Spinal cord (tissue), 10 donors: Measurements from ENCODE around the gene FCGR2B. TPM values are rescaled to one million over a fixed set of nuclear protein-coding genes. Genes with fewer than 3 reads are reported as not detected.
A peak's percentile ranks its signal among the peaks of the same experiment; 100 is the strongest.
"Not testable (repeated sequence)": the region's sequence is repeated elsewhere in the genome, so short reads cannot be mapped to it uniquely, and the experiment has no call there.

Experiments
- DNase-seq, 6 donors: peaks; one replicate each; pipeline versions ENCODE4 v3.0.0 to v3.0.0-alpha.2; 2013 to 2015; ENCODE audit warnings: low spot score in 6 of 6, low read depth in 4 of 6
- H3K27ac ChIP-seq: one replicate; pipeline ENCODE4 v1.5.1; 2013; ENCODE audit warnings: low read depth, low read length, control low read depth
- H3K27me3 ChIP-seq: one replicate; pipeline ENCODE4 v1.6.1; 2013; ENCODE audit warnings: low read length; ENCODE audit not compliant: control insufficient read depth, insufficient read depth
- H3K36me3 ChIP-seq: one replicate; pipeline ENCODE4 v1.6.1; 2013; ENCODE audit warnings: low read length; ENCODE audit not compliant: control insufficient read depth, insufficient read depth
- H3K4me1 ChIP-seq: one replicate; pipeline ENCODE4 v1.6.1; 2013; ENCODE audit warnings: low read length; ENCODE audit not compliant: control insufficient read depth, insufficient read depth
- H3K4me3 ChIP-seq: one replicate; pipeline ENCODE4 v1.5.1; 2013; ENCODE audit warnings: low read depth, low read length, control low read depth
- H3K9me3 ChIP-seq: one replicate; pipeline ENCODE4 v1.6.1; 2013; ENCODE audit warnings: low read length; ENCODE audit not compliant: control insufficient read depth, insufficient read depth
- WGBS: methylation state at CpG from one replicate; pipeline ENCODE4 v1.1.5; 2013; ENCODE audit warnings: missing lambda C conversion rate; ENCODE audit not compliant: insufficient coverage; 5-methylcytosine and 5-hydroxymethylcytosine counted together
- polyA plus RNA-seq, 2 donors: library from polyadenylated mRNA; unstranded; fragments of 120-200 nt; gene quantifications; one replicate each; pipeline ENCODE4 v1.2.1, GENCODE V29; 2013; ENCODE audit not compliant: insufficient read length in 2 of 2
- total RNA-seq, 2 donors: library from RNA; depleted of rRNA in 1 of 2; stranded (reverse); fragments of 120-200 nt in 1 of 2; fragments of >200 nt in 1 of 2; gene quantifications; one replicate each; pipeline versions ENCODE4 v1.2.3 to v1.2.4, GENCODE V29; 2013 to 2014
- donor health status: healthy.

Gene FCGR2B
- total and polyA plus RNA-seq, 4 donors, result 0.20 to 1.5 (median 1.1) TPM; not detected in 1

GRCh38 chr1:161719325-161719611 lies 56.3 kb downstream of the FCGR2B start:
- peaks cover 4% of the 10 kb centered on the region for H3K27me3 ChIP-seq
- no peaks in the 10 kb centered on the region for H3K36me3 ChIP-seq
- H3K4me3 ChIP-seq, result no peak overlapping the region
- no peak overlapping the region for H3K27ac ChIP-seq
- no peaks in the 10 kb centered on the region for H3K9me3 ChIP-seq
- no peak for DNase-seq
- H3K4me1 ChIP-seq, result no peaks in the 10 kb centered on the region
- 100% methylated on average over 1 of the region's 1 CpG for WGBS

GRCh38 chr1:161720422-161720821 lies 57.5 kb downstream of the FCGR2B start:
- no peak for DNase-seq
- peaks cover 4% of the 10 kb centered on the region for H3K4me1 ChIP-seq
- no peak overlapping the region for H3K27ac ChIP-seq
- WGBS, result no CpG with 5 or more reads among the region's 1 CpG
- H3K36me3 ChIP-seq, result no peaks in the 10 kb centered on the region
- H3K27me3 ChIP-seq, result peaks cover 4% of the 10 kb centered on the region
- no peak overlapping the region for H3K4me3 ChIP-seq
- no peaks in the 10 kb centered on the region for H3K9me3 ChIP-seq

GRCh38 chr1:161720956-161721737 lies 58.2 kb downstream of the FCGR2B start, which contains the start of gene FCRLB:
Gene FCRLB (plus strand): TSS chr1:161721544. CDS start chr1:161722673, 1,129 bp downstream.
- H3K4me3 ChIP-seq, result no peak within 1 kb of the TSS

GRCh38 chr1:161721738-161722343 lies 58.9 kb downstream of the FCGR2B start:
- Histone ChIP-seq H3K27ac (no peak overlapping the region), H3K9me3 (no peaks in the 10 kb centered on the region), H3K4me3 (no peak overlapping the region), H3K27me3 (peaks cover 4% of the 10 kb centered on the region), H3K4me1 (peaks cover 14% of the 10 kb centered on the region), H3K36me3 (no peaks in the 10 kb centered on the region)
- 79% methylated on average over 8 of the region's 8 CpGs for WGBS
- DNase-seq, result no peak

More at GRCh38 chr1:161720956-161721737, 58.2 kb downstream of the FCGR2B start, which contains the start of gene FCRLB:
- Histone ChIP-seq H3K4me1 (peaks cover 11% of the 10 kb centered on the region), H3K9me3 (no peaks in the 10 kb centered on the region), H3K27me3 (peaks cover 4% of the 10 kb centered on the region), H3K27ac (no peak within 1 kb of the TSS), H3K36me3 (no peaks in the 10 kb centered on the region)
- no peak for DNase-seq
- WGBS, result 100% methylated on average over 1 of the region's 4 CpGs

GRCh38 chr1:161722406-161722805 lies 59.5 kb downstream of the FCGR2B start:
- Histone ChIP-seq H3K4me3 (no peak overlapping the region), H3K36me3 (no peaks in the 10 kb centered on the region), H3K27ac (no peak overlapping the region), H3K9me3 (no peaks in the 10 kb centered on the region), H3K4me1 (peaks cover 17% of the 10 kb centered on the region), H3K27me3 (peaks cover 4% of the 10 kb centered on the region)
- WGBS, result 100% methylated on average over 1 of the region's 1 CpG
- DNase-seq, result no peak

- Histone ChIP-seq H3K9me3 (no peaks in the 10 kb centered on the region), H3K27me3 (peaks cover 4% of the 10 kb centered on the region), H3K36me3 (no peaks in the 10 kb centered on the region), H3K4me1 (peaks cover 18% of the 10 kb centered on the region), H3K27ac (no peak overlapping the region), H3K4me3 (no peak overlapping the region)
- 77% methylated on average over 7 of the region's 8 CpGs for WGBS
- DNase-seq, result no peak
Measured at GRCh38 chr1:161723459-161724141, 60.7 kb downstream of the FCGR2B start.

- Histone ChIP-seq H3K4me3 (peak overlapping the region; percentile 74), H3K27ac (peak overlapping the region; percentile 86), H3K4me1 (peaks cover 18% of the 10 kb centered on the region)
- not testable (repeated sequence) for H3K36me3 ChIP-seq, H3K27me3 ChIP-seq, H3K9me3 ChIP-seq, DNase-seq
- WGBS, result 45% methylated on average over 22 of the region's 22 CpGs
Measured at GRCh38 chr1:161725258-161725907, 62.4 kb downstream of the FCGR2B start.

- Histone ChIP-seq H3K36me3 (no peaks in the 10 kb centered on the region), H3K27ac (peak overlapping the region; percentile 86), H3K9me3 (no peaks in the 10 kb centered on the region), H3K4me1 (peaks cover 18% of the 10 kb centered on the region), H3K4me3 (peak overlapping the region; percentile 74), H3K27me3 (peaks cover 4% of the 10 kb centered on the region)
- WGBS, result 0% methylated on average over 34 of the region's 34 CpGs
- peak in 5 of 6 donors; percentile 38 to 89 (median 50) for DNase-seq
Measured at GRCh38 chr1:161725908-161726472, 63.0 kb downstream of the FCGR2B start.
